EL (cell line): ENCODE data around the gene HDLBP.

Experiments
- DNase-seq: peaks from one replicate; pipeline ENCODE4 v3.0.0-alpha.2; 2016

Gene HDLBP

GRCh38 chr2:241188361-241189092 is 126.9 kb downstream of the HDLBP start, which contains the start of gene ANO7:
Gene ANO7 (plus strand): TSS chr2:241188677. CDS start chr2:241190064, 1,387 bp downstream.
- DNase-seq, result no peak

- DNase-seq, result no peak
These were observed 127.6 kb downstream of the HDLBP start for GRCh38 chr2:241187918-241188234.

GRCh38 chr2:241187101-241187917 is 128.2 kb downstream of the HDLBP start:
- no peak for DNase-seq

- no peak for DNase-seq
These were observed 129.5 kb downstream of the HDLBP start for GRCh38 chr2:241185961-241186360.

GRCh38 chr2:241184901-241185300 is 130.6 kb downstream of the HDLBP start:
- DNase-seq, result no peak

- no peak for DNase-seq
These were observed 132.3 kb downstream of the HDLBP start for GRCh38 chr2:241183221-241183620.

GRCh38 chr2:241182531-241183133 is 132.8 kb downstream of the HDLBP start:
- DNase-seq, result no peak

- no peak for DNase-seq
These were observed 133.3 kb downstream of the HDLBP start for GRCh38 chr2:241182126-241182525.

- no peak for DNase-seq
These were observed 135.0 kb downstream of the HDLBP start for GRCh38 chr2:241180495-241180894.

GRCh38 chr2:241179899-241180298 is 135.6 kb downstream of the HDLBP start:
- DNase-seq, result no peak

GRCh38 chr2:241178961-241179360 is 136.5 kb downstream of the HDLBP start:
- DNase-seq, result no peak

- no peak for DNase-seq
These were observed 137.7 kb downstream of the HDLBP start for GRCh38 chr2:241177526-241178334.
